IMR-90 (cell line): ENCODE results near the gene ARHGAP12. TPM values are rescaled to one million over a fixed set of nuclear protein-coding genes. Genes with fewer than 3 reads are reported as not detected.
A peak's percentile ranks its signal among the peaks of the same experiment; 100 is the strongest.

Source experiments
- ATAC-seq: fragments of 200-7000 bp; cut with Tn5 transposase; 2 replicates; pipeline ENCODE4 v1.9.1; 2020; ENCODE audit warnings: low read depth, mild to moderate bottlenecking, moderate library complexity
- BruUV-seq: library from RNA; stranded (reverse); fragments of 400-500 nt; replicated peaks from 2 replicates; lab custom pipeline; 2021; lab: Mats Ljungman, UMichigan
- CTCF ChIA-PET: fragments of 300-600 bp; formaldehyde crosslinking; extraction: SDS; loops from one replicate; lab custom pipeline; 2021; ENCODE audit warnings: antibody characterized with exemption; lab: Yijun Ruan, JAX
- POLR2A ChIA-PET: fragments of 300-600 bp; sonication (Branson Sonifier 250); formaldehyde crosslinking; loops from one replicate; lab custom pipeline; 2022; ENCODE audit warnings: antibody characterized with exemption; ENCODE audit not compliant: unreplicated experiment; lab: Charles Lee
- DNase-seq: peaks from one replicate; pipeline ENCODE4 v3.0.0; 2013
- H2AFZ ChIP-seq: replicated peaks from 2 replicates; pipeline ENCODE3; 2013; ENCODE audit warnings: low read length, mild to moderate bottlenecking; ENCODE audit not compliant: poor library complexity
- H2AK5ac ChIP-seq: 2 replicates; pipeline ENCODE4 v1.6.1; 2013; ENCODE audit warnings: low read depth, low read length, inconsistent platforms
- H2AK9ac ChIP-seq: replicated peaks from 2 replicates; pipeline ENCODE3; 2013; ENCODE audit warnings: mild to moderate bottlenecking, low read depth, low read length, moderate library complexity; ENCODE audit not compliant: poor library complexity
- H2BK120ac ChIP-seq: 2 replicates; pipeline ENCODE4 v1.6.1; 2013; ENCODE audit warnings: low read depth, low read length, inconsistent platforms
- H2BK15ac ChIP-seq: 3 replicates; pipeline ENCODE4 v1.6.1; 2013; ENCODE audit warnings: low read depth, low read length, inconsistent platforms
- H2BK20ac ChIP-seq: 2 replicates; pipeline ENCODE4 v1.6.1; 2013; ENCODE audit warnings: low read depth, mild to moderate bottlenecking, inconsistent platforms, low read length, moderate library complexity
- H2BK5ac ChIP-seq: 2 replicates; pipeline ENCODE4 v1.6.1; 2013; ENCODE audit warnings: mild to moderate bottlenecking, low read depth, low read length, inconsistent platforms; ENCODE audit not compliant: poor library complexity, severe bottlenecking
- H3K14ac ChIP-seq: replicated peaks from 2 replicates; pipeline ENCODE4 v1.6.1; 2013; ENCODE audit warnings: low read depth, low read length, inconsistent platforms
- H3K18ac ChIP-seq: 2 replicates; pipeline ENCODE4 v1.6.1; 2013; ENCODE audit warnings: low read depth, low read length, control low read depth
- H3K23ac ChIP-seq: 2 replicates; pipeline ENCODE4 v1.6.1; 2013; ENCODE audit warnings: low read depth, low read length, inconsistent platforms
- H3K27ac ChIP-seq: 2 replicates; pipeline ENCODE4 v1.5.1; 2013; ENCODE audit warnings: mild to moderate bottlenecking, control low read depth, low read length; ENCODE audit not compliant: insufficient read depth
- H3K27me3 ChIP-seq: 2 replicates; pipeline ENCODE4 v1.6.1; 2013; ENCODE audit warnings: low read length; ENCODE audit not compliant: control insufficient read depth, insufficient read depth
- H3K36me3 ChIP-seq: 2 replicates; pipeline ENCODE4 v1.6.1; 2013; ENCODE audit warnings: low read length, mixed read lengths; ENCODE audit not compliant: control insufficient read depth, insufficient read depth
- H3K4ac ChIP-seq: 2 replicates; pipeline ENCODE4 v1.6.1; 2013; ENCODE audit warnings: low read depth, low read length, inconsistent platforms
- H3K4me1 ChIP-seq: 2 replicates; pipeline ENCODE4 v1.6.1; 2013; ENCODE audit warnings: low read length, mixed read lengths; ENCODE audit not compliant: control insufficient read depth, insufficient read depth
- H3K4me2 ChIP-seq: 2 replicates; pipeline ENCODE4 v1.6.1; 2013; ENCODE audit warnings: low read depth, mild to moderate bottlenecking, control low read depth, low read length, moderate library complexity
- H3K4me3 ChIP-seq: 2 replicates; pipeline ENCODE4 v1.5.1; 2013; ENCODE audit warnings: low read depth, mild to moderate bottlenecking, control low read depth, low read length, moderate library complexity; ENCODE audit not compliant: insufficient read depth
- H3K56ac ChIP-seq: 2 replicates; pipeline ENCODE4 v1.6.1; 2013; ENCODE audit warnings: low read length, inconsistent platforms; ENCODE audit not compliant: insufficient read depth; ENCODE audit errors: extremely low read depth
- H3K79me1 ChIP-seq, 2 experiments: 2 replicates each; pipeline ENCODE4 v1.6.1; 2013; ENCODE audit warnings: low read length in 2 of 2, inconsistent platforms in 1 of 2, low read depth in 1 of 2
- H3K9ac ChIP-seq: 2 replicates; pipeline ENCODE4 v1.6.1; 2013; ENCODE audit warnings: low read depth, low read length, control low read depth
- H3K9me1 ChIP-seq: 2 replicates; pipeline ENCODE4 v1.6.1; 2013; ENCODE audit warnings: low read length, inconsistent platforms; ENCODE audit not compliant: insufficient read depth
- H3K9me3 ChIP-seq: 2 replicates; pipeline ENCODE4 v1.6.1; 2013; ENCODE audit warnings: low read length; ENCODE audit not compliant: control insufficient read depth, insufficient read depth
- H4K20me1 ChIP-seq: 2 replicates; pipeline ENCODE4 v1.6.1; 2013; ENCODE audit warnings: low read length, inconsistent platforms; ENCODE audit not compliant: insufficient read depth
- H4K5ac ChIP-seq: 2 replicates; pipeline ENCODE4 v1.6.1; 2013; ENCODE audit warnings: mild to moderate bottlenecking, low read depth, low read length, control low read depth
- H4K8ac ChIP-seq, 2 experiments: 2 replicates each; pipeline ENCODE4 v1.6.1; 2013; ENCODE audit warnings: low read depth in 2 of 2, low read length in 2 of 2, control low read depth in 1 of 2, inconsistent platforms in 1 of 2
- H4K91ac ChIP-seq: 2 replicates; pipeline ENCODE4 v1.6.1; 2013; ENCODE audit warnings: low read depth, low read length, inconsistent platforms; ENCODE audit not compliant: insufficient read depth
- BHLHE40 ChIP-seq: fragments of 150-350 bp; IDR thresholded peaks from 2 replicates; pipeline ENCODE4 v1.6.1; 2016; ENCODE audit warnings: mild to moderate bottlenecking, low read depth, low read length
- FOS ChIP-seq: fragments of 150-350 bp; IDR thresholded peaks from 2 replicates; pipeline ENCODE4 v1.6.1; 2016; ENCODE audit warnings: low read depth, low read length
- MAFK ChIP-seq: IDR thresholded peaks from 2 replicates; pipeline ENCODE4 v1.6.1; 2012; ENCODE audit warnings: low read depth, low read length, improper control_type of control experiment
- MAZ ChIP-seq: IDR thresholded peaks from 2 replicates; pipeline ENCODE4 v1.6.1; 2012; ENCODE audit warnings: low read depth, mild to moderate bottlenecking, low read length, improper control_type of control experiment, moderate library complexity, borderline replicate concordance
- MXI1 ChIP-seq: IDR thresholded peaks from 2 replicates; pipeline ENCODE4 v1.6.1; 2012; ENCODE audit warnings: low read depth, mild to moderate bottlenecking, low read length, moderate library complexity, borderline replicate concordance
- NFE2L2 ChIP-seq: fragments of 150-350 bp; IDR thresholded peaks from 2 replicates; pipeline ENCODE4 v1.6.1; 2016; ENCODE audit warnings: low read depth, mild to moderate bottlenecking, low read length
- POLR2A ChIP-seq: IDR thresholded peaks from 2 replicates; pipeline ENCODE4 v1.6.1; 2012; ENCODE audit warnings: mild to moderate bottlenecking, low read depth, low read length
- RAD21 ChIP-seq: IDR thresholded peaks from 2 replicates; pipeline ENCODE4 v1.6.1; 2012; ENCODE audit warnings: low read length, improper control_type of control experiment
- RCOR1 ChIP-seq: IDR thresholded peaks from 2 replicates; pipeline ENCODE4 v1.6.1; 2012; ENCODE audit warnings: mild to moderate bottlenecking, low read length, improper control_type of control experiment; ENCODE audit not compliant: insufficient replicate concordance
- RFX5 ChIP-seq: IDR thresholded peaks from 2 replicates; pipeline ENCODE4 v1.8.0; 2012; ENCODE audit warnings: low read depth, mild to moderate bottlenecking, low read length, moderate library complexity
- SMC3 ChIP-seq: fragments of 150-350 bp; IDR thresholded peaks from 2 replicates; pipeline ENCODE4 v1.6.1; 2016; ENCODE audit warnings: low read depth, mild to moderate bottlenecking, antibody characterized with exemption, low read length, moderate library complexity
- WGBS, 2 experiments: methylation state at CpG; one replicate each; pipeline versions ENCODE4 v1.1.5 to v1.1.7; 2013; ENCODE audit warnings: missing lambda C conversion rate in 2 of 2; ENCODE audit not compliant: insufficient read length in 1 of 2; ENCODE audit errors: extremely low coverage in 2 of 2; 5-methylcytosine and 5-hydroxymethylcytosine counted together
- dilution Hi-C: fragments of 300-500 bp; cut with HindIII; formaldehyde crosslinking; loops from one replicate; pipeline ENCODE4 v1.14.3; 2018; ENCODE audit warnings: low sequenced_read_pairs; ENCODE audit not compliant: unreplicated experiment
- in situ Hi-C: fragments of 300-500 bp; cut with MboI; formaldehyde crosslinking; loops from 3 replicates; pipeline ENCODE4 v1.14.3; 2019; ENCODE audit warnings: low sequenced_read_pairs, inconsistent platforms, mixed read lengths
- intact Hi-C: fragments of 100-400 bp; cut with micrococcal nuclease; formaldehyde crosslinking; loops from 2 replicates; pipeline ENCODE4 v1.10.0; 2022
- polyA plus RNA-seq, 3 experiments: library from polyadenylated mRNA; depleted of rRNA; stranded (reverse); fragments of >200 nt; gene quantifications; 2 replicates each; pipeline ENCODE4 v1.2.3, GENCODE V29; 2012; ENCODE audit warnings: low replicate concordance in 1 of 3
- total RNA-seq: library from RNA; depleted of rRNA; stranded (reverse); fragments of >200 nt; gene quantifications from 2 replicates; pipeline ENCODE4 v1.2.3, GENCODE V29; 2012
- TF ChIP-seq, protein P1 (sequence below): fragments of 150-350 bp; IDR thresholded peaks from 2 replicates; pipeline ENCODE4 v1.6.1; 2016; ENCODE audit warnings: low read depth, mild to moderate bottlenecking, low read length, moderate library complexity, borderline replicate concordance
- TF ChIP-seq, protein P2 (sequence below): fragments of 150-350 bp; IDR thresholded peaks from 2 replicates; pipeline ENCODE4 v1.6.1; 2017; ENCODE audit warnings: mild to moderate bottlenecking, antibody characterized with exemption, low read length, low read depth
- TF ChIP-seq, protein P3 (sequence below): conservative IDR thresholded peaks from 2 replicates; pipeline ENCODE4 v1.5.1; 2012; ENCODE audit warnings: mild to moderate bottlenecking, low read depth, low read length, improper control_type of control experiment

Gene ARHGAP12
- total and polyA plus RNA-seq, 2 of the 4 experiments (the other 2 are of a cell fraction): 9.0 to 28.5 TPM

GRCh38 chr10:31757386-31757791 is 171.2 kb downstream of the ARHGAP12 start:
- no peak overlapping the region for H2AK9ac ChIP-seq
- H3K27ac ChIP-seq: no peak overlapping the region
- H2BK15ac ChIP-seq: no peak overlapping the region
- no peak overlapping the region for H4K5ac ChIP-seq
- no CpG with 5 or more reads among the region's 9 CpGs for WGBS, 2 experiments
- H4K20me1 ChIP-seq: no peaks in the 10 kb centered on the region
- no peak overlapping the region; the same call in 1 of the 2 replicates for H2AK5ac ChIP-seq
- CTCF ChIA-PET: no interaction called here
- dilution Hi-C loops (no loop called here), in situ Hi-C loops (no loop called here), intact Hi-C loops (no loop called here)
- no peaks in the 10 kb centered on the region for H3K36me3 ChIP-seq
- H3K4ac ChIP-seq: no peak overlapping the region
- ATAC-seq: no peak
- no peak overlapping the region; the same call in 1 of the 2 replicates for H3K23ac ChIP-seq
- POLR2A ChIA-PET: no interaction called here
- TF ChIP-seq NFE2L2: no peak
- no peak for TF ChIP-seq FOS
- TF ChIP-seq, protein P1, sequence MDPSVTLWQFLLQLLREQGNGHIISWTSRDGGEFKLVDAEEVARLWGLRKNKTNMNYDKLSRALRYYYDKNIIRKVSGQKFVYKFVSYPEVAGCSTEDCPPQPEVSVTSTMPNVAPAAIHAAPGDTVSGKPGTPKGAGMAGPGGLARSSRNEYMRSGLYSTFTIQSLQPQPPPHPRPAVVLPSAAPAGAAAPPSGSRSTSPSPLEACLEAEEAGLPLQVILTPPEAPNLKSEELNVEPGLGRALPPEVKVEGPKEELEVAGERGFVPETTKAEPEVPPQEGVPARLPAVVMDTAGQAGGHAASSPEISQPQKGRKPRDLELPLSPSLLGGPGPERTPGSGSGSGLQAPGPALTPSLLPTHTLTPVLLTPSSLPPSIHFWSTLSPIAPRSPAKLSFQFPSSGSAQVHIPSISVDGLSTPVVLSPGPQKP: no peak
- no peak for TF ChIP-seq MAZ
- no peak for TF ChIP-seq SMC3
- no peak for TF ChIP-seq MXI1
- TF ChIP-seq RCOR1: no peak
- no peak for TF ChIP-seq BHLHE40
- TF ChIP-seq, protein P2, sequence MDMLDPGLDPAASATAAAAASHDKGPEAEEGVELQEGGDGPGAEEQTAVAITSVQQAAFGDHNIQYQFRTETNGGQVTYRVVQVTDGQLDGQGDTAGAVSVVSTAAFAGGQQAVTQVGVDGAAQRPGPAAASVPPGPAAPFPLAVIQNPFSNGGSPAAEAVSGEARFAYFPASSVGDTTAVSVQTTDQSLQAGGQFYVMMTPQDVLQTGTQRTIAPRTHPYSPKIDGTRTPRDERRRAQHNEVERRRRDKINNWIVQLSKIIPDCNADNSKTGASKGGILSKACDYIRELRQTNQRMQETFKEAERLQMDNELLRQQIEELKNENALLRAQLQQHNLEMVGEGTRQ: no peak
- no peak for TF ChIP-seq RFX5
- TF ChIP-seq, protein P3, sequence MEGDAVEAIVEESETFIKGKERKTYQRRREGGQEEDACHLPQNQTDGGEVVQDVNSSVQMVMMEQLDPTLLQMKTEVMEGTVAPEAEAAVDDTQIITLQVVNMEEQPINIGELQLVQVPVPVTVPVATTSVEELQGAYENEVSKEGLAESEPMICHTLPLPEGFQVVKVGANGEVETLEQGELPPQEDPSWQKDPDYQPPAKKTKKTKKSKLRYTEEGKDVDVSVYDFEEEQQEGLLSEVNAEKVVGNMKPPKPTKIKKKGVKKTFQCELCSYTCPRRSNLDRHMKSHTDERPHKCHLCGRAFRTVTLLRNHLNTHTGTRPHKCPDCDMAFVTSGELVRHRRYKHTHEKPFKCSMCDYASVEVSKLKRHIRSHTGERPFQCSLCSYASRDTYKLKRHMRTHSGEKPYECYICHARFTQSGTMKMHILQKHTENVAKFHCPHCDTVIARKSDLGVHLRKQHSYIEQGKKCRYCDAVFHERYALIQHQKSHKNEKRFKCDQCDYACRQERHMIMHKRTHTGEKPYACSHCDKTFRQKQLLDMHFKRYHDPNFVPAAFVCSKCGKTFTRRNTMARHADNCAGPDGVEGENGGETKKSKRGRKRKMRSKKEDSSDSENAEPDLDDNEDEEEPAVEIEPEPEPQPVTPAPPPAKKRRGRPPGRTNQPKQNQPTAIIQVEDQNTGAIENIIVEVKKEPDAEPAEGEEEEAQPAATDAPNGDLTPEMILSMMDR: no peak
- no peak for TF ChIP-seq POLR2A
- TF ChIP-seq RAD21: no peak
- no peak for TF ChIP-seq MAFK
- no peak overlapping the region for H2BK5ac ChIP-seq
- H3K56ac ChIP-seq: no peak overlapping the region
- peak overlapping the region; percentile 15 for H2AFZ ChIP-seq
- H3K79me1 ChIP-seq: peaks cover 0 to 10% of the 10 kb centered on the region in 2 experiments; a peak in 2 of 4 replicates
- H3K14ac ChIP-seq: no peak overlapping the region
- H2BK120ac ChIP-seq: no peak overlapping the region
- no peak overlapping the region for H3K4me3 ChIP-seq
- no peak overlapping the region for H2BK20ac ChIP-seq
- H3K9me3 ChIP-seq: no peaks in the 10 kb centered on the region
- DNase-seq: no peak
- no peak overlapping the region for H4K91ac ChIP-seq
- no peak overlapping the region for H4K8ac ChIP-seq
- H3K4me1 ChIP-seq: peaks cover 5% of the 10 kb centered on the region
- H3K18ac ChIP-seq: no peak overlapping the region
- H3K4me2 ChIP-seq: no peak overlapping the region
- no peak overlapping the region for H3K9ac ChIP-seq
- no peaks in the 10 kb centered on the region for H3K27me3 ChIP-seq
- BruUV-seq: no TSS peak
- 0 out of 2 replicates have a peak, but pooled peaks cover 3% of the 10 kb centered on the region for H3K9me1 ChIP-seq
